ENCODE results near the gene IQCH.
A peak's percentile ranks its signal among the peaks of the same experiment; 100 is the strongest.
"Not testable (repeated sequence)": the region's sequence is repeated elsewhere in the genome, so short reads cannot be mapped to it uniquely, and the experiment has no call there.

Gene IQCH

DNA sequence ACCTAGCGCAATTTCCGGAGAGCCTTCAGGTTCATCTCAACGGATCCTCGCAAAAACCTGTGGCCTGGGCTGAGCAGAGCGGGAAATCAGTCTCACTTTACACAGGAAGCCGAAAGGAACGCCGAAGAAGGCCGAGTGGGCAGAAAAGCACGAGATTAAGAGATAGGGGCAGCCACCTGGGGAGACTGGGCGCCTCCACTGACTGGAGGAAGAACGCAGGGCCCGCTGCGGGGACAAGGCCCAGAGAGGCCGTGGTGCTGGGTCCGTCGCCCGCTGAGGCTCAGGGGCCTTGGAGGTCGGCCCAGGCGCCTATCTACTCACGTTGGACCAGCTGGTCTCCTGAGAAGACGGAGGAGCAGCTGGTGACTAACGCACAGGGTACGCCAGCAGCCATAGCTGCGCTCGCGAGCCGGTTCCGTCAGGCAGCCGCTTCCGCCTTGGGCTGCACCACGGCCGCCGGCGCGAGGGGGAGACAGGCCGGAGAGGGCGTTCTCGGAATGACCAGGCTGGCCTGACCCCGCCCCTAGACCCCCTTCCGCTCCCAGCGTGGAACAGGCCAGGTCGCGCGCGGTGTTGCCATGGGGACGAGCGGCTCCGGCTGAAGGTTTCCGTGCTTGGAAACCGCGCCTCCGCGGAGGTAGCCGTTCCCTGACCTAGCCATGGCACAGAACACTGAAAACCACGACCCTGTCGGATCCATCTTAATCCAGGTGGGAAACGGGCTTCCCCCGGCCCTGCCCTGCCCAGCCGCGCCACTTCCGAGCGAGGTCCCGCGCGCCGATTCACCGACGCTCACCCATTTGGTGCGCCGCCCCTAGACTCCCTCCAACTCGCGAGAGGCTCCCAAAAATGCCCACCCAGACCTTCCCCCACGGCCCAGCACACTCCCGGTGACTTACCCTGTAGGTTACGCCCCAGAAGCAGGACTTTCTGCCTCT is at the start of gene IQCH, which contains the start of gene AAGAB:
Gene IQCH (plus strand): TSS at position 549 of the 938 bp plus-strand sequence. CDS start 111 bp downstream, at position 660.
Gene AAGAB (minus strand): TSS at position 424 of the 938 bp plus-strand sequence. CDS start 30 bp downstream, at position 394.
- peak; percentile 63 for DNase-seq

DNA sequence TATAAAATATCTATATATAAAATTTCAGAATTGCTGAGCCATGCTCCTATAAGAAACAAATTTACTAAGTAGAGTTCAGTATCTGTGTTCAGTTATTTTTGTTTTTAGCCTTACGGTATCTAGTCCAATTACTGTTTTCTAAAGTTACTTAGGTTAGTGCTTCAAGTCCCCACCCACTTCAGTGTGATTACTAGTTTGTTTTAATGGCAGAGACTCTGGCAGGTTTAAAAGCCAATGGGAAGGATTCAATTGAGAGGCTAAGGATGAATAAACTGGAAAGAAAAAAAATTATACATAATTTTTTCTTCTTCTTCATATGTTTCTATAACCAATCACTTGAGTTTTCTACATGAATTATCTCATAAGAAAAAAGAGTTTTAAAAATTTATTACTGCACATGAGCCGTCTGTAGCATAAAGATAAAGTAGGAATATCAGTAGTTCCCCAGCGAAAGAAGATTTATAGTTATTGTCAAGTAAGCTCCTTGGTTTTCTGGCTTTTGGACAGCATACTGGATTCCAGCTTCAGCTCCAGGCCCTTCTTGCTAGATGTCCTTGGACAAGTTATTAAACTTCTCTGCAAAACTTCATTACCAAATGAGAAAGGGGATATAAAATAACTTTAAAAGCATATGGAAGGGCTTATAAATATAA is 46.9 kb upstream of the IQCH start:
- DNase-seq, result no peak

DNA sequence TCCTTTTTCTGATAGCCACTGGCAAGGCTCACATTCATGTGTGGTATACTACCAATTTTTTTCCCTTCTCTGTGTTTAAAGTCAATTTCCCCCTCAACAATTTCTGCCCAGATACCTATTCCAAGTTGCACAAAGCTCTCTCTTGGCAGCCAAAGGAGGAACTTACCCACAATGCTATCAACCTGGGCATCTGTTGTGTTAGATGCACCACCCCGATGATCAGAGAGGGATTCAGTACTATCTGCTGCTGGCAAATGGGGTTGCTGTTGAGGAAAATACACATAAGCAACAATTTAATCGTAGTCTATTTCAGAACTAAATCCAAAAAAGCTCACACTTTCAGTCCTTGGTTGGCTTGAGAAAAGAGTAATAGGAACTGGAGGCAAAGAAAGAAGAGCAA is 46.2 kb upstream of the IQCH start:
- no peak for DNase-seq

DNA sequence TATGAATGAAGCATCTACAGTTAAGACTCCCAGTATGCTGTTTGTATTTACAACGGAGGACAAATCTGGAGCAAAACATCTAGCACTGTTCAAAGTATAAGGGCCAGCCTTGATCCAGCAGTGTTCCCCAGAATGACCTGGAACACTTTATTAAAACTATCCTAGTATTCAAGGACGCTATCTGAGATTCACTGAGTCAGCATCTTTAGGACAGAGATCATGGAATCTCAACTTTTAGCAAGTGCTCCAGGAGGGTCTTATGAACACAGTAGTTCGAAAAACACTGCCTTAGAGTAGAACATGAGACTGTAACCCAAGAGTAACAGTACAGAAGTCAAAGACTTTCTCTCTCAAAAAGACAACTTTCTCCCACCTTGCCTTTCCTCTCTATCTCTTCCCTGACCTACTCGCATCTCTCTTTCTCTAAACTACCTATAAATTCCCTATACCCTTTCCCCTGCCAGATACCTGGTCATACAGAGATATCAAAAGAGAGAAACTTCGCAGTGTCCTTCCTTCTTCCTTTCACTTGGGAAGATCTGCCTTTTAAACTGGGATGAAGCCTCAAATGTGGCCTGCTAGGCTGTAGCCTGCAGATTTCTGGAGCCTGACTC is 43.9 kb upstream of the IQCH start:
- no peak for DNase-seq

DNA sequence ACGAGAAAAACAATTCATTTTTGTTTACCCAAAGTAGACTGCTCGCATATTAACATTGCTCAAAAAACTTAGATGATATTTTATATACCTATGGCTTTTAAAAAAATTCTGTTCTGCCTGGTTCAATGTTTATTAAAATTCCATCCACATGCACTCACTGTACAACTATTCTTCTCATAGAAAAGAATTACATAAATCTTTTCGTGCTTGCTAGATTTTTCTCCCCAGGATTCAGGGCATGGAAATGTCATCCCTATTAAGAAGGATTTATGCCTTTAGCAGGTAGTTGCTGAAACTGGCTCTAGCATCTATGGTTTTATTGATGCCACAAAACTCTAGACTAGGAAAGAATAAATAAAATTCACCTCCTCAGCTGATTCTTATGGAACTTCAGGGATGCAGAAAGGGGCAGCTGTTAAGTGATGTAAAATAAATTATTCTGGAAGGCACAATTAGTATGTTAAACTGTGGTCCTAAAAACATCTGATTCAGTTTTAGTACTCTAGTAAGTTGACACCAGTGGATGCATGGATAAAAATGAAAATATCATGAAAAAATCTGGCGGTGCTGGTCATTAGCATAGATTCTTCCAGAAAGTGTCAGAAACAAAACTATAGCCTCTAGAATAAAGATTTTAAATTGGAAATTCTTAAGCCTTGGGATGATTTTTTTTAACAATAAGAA is 41.8 kb upstream of the IQCH start:
- no peak for DNase-seq

DNA sequence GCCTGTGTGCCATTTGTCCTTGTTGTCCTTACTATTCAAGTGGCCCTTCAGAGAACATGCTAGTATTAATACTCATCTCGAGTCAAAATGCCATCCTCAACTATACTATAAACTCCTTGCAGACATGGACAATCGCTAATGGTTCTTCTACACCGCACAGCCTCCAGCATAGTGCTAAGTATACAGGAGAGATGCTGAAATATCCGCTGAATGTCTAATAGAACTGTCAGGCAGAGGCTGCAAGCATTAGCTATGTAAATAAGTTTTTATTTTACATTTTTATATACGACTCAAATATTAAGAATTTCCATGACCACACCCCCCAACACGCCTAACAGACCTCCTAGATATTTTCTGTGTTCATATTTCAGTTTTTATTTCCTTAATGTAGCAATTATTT is 39.5 kb upstream of the IQCH start:
- DNase-seq, result no peak

DNA sequence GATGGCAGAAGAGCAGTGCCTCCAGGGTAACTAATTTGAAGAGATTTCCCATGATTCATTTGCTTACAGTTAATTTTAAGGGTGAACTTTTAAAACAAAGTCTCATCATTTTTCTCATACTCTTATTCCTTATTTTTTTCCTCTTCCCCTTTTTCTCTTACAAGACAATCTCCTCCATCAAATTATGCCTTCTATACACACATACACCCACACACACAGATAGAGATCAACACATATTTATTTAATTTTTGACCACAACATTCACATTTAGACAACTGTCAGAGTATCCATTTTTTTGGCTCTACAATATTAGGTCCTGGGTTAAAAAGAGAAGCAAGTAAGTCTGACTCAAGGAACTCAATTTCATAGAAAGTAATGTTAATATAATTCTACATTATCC is 37.7 kb upstream of the IQCH start:
- DNase-seq, result no peak

DNA sequence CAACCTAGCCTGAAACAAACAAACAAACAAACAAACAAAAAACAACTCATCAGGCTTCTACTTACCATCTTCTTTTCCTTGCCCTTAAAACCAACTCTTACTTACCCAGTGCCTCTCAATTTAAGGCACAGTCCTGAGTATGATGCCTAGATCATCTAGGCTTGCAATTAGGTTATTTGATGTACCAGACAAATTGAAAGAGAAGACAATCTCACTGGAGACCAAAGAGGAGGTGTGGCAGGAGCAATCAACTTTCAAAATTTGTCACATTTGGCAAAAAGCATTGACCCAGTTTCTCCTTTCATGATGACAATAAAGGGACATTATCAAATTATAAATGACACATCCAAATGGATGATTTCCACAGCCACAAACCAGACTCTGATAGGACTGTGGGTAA is 36.2 kb upstream of the IQCH start:
- no peak for DNase-seq

DNA sequence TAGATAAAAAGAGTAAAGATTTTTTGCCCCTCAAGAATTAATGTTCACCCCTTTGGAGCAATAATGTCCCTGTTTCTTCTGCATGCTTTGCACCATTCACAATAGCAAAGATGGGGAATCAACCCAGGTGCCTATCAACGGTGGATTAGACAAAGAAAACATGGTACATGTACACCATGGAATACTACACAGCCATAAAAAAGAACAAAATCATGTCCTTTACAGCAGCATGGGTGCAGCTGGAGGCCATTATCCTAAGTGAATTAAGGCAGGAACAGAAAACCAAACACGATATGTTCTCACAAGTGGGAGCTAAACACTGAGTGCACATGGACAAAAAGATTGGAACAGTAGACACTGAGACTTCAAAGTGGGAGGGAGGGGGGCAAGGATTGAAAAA is 35.3 kb upstream of the IQCH start:
- DNase-seq, result no peak

DNA sequence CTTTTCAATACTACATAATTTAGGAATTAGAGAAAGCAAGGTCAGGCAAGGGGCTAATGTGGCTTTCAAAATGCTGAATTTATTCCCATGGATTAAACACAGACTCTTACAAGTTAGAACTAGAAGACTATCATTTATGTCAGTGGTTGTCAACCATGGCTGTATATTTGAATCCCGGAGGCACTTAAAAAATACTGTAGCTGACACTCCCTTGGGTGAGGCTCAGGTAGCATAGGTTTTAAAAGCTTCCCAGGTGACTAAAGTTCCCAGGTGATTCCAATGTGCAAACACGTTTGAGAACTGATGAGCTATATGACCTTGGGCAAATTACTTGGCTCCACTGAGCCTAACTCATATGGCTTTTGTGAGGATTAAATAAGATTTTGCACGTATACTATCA is 29.7 kb upstream of the IQCH start:
- no peak for DNase-seq

DNA sequence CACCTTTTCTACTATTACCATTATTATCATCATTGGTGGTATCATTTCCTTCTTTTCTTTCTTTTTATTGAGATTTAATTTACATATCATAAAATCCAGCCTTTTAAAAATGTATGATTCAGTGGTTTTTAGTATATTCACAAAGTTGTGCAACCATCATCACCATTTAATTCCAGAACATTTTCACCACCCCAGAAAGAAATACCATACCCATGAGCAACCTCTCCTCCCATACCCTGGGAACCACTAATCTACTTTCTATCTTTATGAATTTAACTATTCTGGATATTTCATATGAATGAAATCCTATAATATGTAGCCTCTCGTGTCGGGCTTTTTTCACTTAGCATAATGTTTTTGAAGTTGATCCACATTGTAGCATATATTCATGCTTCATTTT is 29.2 kb upstream of the IQCH start:
- DNase-seq, result no peak

DNA sequence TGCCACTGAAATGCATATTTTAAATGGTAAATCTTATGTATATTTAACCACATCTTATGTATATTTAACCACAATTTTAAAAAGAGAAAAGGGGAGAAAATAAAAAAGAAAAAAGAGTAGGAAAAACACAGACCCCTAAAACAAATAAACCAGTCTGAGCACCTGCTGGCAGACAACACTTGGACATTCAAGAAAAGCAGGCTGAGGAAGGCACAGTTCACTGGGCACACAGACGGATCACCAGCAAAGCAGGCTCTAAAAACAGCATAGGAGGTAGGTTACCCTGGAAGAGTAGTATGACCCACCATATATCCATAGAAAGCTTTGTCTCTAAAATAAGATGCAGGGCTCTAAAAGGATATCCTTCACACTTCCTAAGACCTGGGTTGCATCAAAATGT is 27.2 kb upstream of the IQCH start:
- DNase-seq, result no peak

DNA sequence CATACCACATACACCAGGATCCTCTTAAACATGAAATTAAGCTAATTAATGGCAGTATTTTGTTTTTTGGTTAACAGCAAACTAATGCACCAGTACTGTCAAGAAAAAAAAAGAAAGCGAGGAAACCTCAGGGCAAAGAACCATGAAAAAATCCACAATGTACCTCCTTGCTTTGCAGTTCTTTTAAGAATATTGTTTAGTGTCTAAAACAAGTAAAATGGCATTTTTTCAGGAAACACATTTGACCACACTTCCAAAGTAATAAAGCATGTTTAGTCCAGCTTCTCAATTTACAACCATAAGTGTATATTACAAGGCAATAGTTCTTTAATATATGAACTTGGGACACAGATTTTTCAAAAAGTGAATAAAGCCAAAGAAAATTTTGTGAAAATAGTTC is 26.7 kb upstream of the IQCH start:
- DNase-seq, result no peak

DNA sequence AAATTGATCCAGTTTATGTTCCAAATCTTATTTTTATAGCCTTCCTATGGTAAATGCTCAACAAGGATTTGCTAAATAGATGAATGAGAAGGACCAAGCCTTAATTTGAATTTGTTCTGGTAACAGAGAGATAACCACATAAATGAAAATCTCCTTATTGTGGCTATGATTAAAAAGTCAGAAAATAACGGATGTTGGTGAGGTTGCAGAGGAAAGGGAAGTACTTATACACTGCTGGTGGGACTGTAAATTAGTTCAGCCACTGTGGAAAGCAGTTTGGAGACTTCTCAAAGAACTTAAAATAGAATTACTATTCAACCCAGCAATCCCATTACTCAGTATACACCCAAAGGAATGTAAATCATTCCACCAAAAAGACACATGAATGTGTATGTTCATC is 26.3 kb upstream of the IQCH start:
- DNase-seq, result no peak

DNA sequence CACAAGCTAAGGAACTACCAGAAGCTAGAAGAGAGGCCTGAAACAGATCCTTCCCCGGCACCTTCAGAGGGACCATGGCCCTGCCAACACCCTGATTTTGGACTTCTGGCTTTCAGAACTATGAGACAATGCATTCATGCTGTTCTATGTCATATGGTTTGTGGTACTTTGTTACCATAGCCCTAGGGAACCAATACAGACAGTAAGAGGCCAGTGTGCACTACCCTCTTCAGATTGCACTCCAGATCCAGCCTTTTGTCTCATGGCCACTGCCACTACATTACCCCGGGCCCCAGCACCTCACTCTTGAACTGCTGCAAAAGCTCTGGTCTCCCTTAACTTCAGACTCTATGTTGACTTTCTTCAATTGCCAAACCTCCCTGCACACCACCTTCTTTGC is 24.1 kb upstream of the IQCH start:
- no peak for DNase-seq

DNA sequence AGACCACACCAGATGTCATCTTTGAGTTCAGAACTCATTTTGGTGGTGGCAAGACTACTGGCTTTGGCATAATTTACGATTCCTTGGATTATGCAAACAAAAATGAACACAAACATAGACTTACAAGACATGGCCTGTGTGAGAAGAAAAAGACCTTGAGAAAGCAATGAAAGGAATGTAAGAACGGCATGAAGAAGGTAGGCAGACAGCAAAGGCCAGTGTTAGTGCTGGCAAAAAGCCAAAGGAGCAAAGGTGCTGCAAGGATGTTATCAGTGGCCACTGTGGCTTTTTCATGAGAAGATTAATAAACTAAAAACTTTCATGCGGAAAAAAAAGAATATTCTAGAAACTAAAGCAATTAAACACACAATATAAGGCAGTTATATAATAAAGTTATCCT is 22.0 kb upstream of the IQCH start:
- DNase-seq, result no peak

DNA sequence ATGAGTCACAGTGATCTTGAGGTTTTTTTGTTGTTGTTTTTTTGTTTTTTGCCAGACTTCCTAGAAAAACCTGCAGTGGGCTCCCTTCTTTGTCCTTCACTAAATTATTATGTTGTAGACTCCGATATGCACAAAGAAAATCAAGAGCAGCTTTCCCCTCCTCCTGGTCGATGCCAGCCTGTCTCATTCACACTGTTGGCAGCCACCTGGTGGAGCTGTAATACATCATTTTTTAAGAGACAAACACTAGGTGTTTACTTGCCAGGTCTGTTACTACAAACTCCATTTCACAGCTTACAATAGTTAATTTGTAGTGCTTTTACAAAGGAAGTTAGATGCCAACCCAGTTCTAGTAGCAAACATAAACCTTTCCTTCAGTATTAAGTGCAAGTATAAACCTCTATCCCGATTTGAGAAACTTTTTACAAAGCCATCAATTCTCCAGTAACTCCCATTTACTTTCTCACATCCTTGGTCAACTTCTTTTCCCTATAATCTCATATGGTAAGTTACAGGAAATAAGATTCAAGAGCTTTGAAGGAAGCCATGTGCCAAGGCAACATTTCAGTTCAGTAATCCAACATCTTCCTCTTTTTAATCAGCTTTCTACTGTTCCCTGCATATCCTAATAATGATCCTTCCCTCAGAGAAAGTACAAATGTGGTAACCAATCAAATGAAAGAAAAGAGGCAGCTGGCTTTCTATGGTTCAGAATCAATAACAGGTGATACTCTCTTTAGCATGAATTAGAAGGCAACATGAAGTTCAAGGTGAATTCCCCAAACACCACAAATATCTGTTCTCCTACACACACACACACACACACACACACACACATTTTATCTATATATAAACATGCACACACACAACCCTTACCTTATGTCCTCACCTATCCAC is 14.1 kb upstream of the IQCH start:
- DNase-seq, result no peak

DNA sequence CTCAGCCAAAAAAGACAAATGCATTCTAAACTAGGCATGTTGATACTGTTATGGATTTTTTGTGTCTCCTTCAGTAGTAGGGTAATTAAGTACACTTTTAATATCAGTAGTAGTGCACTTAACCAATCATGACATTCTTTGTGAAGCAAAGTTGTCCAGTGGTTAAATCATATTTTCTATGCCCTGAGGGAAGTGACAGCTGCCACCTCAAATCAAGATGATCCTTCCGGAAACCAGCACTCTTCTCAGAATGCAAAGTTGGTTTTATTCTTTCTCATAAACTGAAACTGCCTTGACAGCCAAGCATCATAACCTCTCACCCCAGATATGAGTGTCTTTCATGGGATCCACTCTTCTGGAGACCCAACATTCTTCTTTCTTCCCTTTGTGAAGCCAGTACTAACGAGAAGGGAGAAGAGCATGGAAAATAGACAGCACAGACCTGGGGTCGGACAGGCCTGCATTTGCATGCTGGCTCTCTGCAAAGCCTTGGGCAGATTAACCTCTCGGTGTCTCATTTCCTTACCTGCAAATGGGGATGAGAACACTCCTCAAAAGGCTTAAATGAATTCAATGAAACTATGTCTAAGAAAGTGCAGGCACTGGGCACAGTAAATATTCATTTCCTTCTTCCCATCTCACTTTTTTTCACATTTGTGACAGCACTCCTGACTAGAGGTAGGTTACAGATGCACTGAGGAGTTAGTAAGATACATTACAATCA is 13.3 kb upstream of the IQCH start:
- no peak for DNase-seq

DNA sequence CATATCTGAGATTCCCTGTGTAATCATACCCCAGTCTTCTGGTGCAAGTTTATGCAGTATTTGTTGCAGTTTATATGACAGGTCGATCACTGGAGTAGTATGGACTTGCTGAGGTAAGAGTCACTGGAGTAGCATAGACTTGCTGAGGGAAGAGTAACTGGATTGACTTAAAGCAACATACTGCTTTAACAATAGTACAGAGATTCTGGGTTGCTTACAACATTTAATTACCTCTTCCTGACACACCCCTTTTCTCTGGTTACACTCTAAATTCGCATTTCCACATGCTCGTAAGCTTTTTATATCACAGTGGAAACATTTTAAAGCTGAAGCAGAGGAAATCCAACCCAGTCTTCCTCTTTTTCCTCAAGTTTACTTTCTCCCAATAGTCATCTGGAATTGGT is 11.9 kb upstream of the IQCH start:
- DNase-seq, result no peak

DNA sequence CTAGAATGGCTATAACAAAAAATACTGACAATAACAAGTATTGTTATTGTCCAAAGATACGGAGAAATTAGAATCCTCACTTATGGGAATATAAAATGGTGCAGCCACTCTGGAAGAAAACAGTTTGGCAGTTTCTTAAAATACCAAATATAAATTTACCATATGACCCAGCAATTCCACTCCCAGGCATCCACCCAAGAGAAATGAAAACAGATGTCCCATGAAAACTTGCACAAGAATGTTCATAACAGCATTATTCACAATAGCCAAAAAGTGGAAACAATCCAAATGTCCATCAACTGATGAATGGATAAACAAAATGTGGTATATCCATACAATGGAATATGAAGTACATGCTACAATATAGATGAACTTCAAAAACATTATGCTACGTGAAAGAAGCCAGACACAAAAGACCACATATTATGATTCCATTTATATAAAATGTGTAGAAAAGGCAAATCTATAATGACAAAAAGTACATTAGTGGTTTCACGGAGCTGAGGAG is 9.6 kb upstream of the IQCH start:
- no peak for DNase-seq

DNA sequence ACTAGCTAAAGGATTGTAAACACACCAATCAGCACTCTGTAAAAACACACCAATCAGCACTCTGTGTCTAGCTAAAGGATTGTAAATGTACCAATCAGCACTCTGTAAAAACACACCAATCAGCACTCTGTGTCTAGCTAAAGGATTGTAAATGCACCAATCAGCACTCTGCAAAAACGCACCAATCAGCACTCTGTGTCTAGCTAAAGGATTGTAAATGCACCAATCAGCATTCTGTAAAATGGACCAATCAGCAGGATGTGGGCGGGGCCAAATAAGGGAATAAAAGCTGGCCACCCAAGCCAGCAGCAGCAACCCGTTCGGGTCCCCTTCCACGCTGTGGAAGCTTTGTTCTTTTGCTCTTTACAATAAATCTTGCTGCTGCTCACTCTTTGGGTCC is 8.0 kb upstream of the IQCH start:
- not testable (repeated sequence) for DNase-seq
